ENCODE results near the gene ACKR2. TPM values are rescaled to one million over a fixed set of nuclear protein-coding genes. Genes with fewer than 3 reads are reported as not detected.

ACKR2 gene
- total RNA-seq, 3 donors from 2014 or later, result 1.8 to 15.8 (median 6.9) TPM

DNA sequence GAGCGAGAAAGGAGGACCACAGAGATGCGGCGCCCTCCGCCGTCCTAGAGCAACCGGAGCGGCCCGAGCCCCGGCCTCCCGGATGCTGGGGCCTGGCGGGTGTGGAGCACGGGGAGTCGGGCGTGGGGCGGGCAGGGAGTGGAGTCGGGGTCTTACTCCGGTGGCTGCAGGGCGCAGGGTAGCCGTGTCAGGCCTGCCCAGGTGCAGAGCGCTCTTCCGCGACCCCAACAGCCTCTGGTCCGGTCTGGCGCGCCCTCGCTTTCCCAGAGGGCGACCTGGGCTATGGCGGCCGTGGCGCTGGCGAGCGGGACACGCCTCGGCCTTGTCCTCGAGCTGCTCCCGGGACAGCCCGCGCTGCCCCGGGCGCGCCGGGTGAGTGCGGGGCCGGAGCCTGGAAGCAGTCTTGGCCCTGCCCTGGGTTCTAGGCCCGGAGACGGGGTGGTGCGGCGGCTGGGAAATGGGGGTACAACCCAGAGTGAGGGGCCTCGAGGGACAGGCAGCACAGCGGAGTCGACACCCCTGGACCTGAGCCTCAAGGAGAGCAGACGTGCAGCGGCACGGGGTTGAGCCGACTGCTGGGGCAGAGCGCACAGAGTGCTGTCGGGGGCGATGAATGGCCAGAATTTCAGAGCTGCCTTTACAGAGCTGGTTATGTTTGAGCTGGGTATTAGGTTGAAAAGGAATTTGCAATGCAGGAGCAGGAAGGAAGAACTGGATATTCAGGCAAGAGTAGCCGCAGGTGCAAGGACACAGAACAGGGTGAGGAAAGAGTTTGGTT lies 97.0 kb downstream of the ACKR2 start, which contains the start of gene ZNF662:
Gene ZNF662 (plus strand): TSS at position 73 of the 778 bp plus-strand sequence. CDS start 1,973 bp downstream, outside the sequence.
- Histone ChIP-seq H3K4me1 (peaks cover 0 to 7% of the 10 kb centered on the region in 2 donors), H3K36me3 (peaks cover 5% of the 10 kb centered on the region), H3K27me3 (no peaks in the 10 kb centered on the region), H3K27ac (peak within 1 kb of the TSS; percentile 74 to 94), H3K9me3 (peaks cover 5 to 13% of the 10 kb centered on the region in 2 donors), H3K4me3 (peak within 1 kb of the TSS; percentile 67 to 96 (median 74))
- peak; percentile 27 to 65 for DNase-seq (ENCODE audit: low spot score in 2 of 2)
- TF ChIP-seq POLR2AphosphoS5 (IDR thresholded peaks at IDR 0.05), result no peak
- TF ChIP-seq, protein P1, sequence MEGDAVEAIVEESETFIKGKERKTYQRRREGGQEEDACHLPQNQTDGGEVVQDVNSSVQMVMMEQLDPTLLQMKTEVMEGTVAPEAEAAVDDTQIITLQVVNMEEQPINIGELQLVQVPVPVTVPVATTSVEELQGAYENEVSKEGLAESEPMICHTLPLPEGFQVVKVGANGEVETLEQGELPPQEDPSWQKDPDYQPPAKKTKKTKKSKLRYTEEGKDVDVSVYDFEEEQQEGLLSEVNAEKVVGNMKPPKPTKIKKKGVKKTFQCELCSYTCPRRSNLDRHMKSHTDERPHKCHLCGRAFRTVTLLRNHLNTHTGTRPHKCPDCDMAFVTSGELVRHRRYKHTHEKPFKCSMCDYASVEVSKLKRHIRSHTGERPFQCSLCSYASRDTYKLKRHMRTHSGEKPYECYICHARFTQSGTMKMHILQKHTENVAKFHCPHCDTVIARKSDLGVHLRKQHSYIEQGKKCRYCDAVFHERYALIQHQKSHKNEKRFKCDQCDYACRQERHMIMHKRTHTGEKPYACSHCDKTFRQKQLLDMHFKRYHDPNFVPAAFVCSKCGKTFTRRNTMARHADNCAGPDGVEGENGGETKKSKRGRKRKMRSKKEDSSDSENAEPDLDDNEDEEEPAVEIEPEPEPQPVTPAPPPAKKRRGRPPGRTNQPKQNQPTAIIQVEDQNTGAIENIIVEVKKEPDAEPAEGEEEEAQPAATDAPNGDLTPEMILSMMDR (IDR thresholded peaks at IDR 0.05), result no peak
- TF ChIP-seq POLR2A (IDR thresholded peaks at IDR 0.05), result no peak
- intact Hi-C loops (cut with DNase I; ENCODE audit: low total_unique reads), result no loop called here

DNA sequence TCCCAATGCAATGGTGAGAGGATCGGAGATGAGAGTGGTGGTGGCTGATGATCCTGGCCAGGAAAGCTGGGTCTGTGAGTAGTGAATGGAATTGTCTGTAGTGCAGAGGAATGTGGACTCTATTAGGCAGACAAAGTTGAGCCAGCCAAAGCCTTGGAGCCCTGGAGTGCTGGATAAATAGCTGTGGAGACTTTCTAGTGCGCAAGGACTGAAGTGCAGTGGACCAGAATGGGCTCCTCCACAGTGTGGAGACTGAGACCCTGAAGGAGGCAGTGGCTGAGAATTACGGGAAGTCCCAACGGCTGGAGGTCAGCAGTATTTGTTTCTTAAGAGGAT lies 97.6 kb downstream of the ACKR2 start:
- DNase-seq (ENCODE audit: low spot score in 2 of 2), result no peak
- Histone ChIP-seq H3K27me3 (no peaks in the 10 kb centered on the region), H3K27ac (peak overlapping the region; percentile 74 to 94), H3K9me3 (peaks cover 10 to 19% of the 10 kb centered on the region in 2 donors), H3K4me1 (peaks cover 0 to 7% of the 10 kb centered on the region in 2 donors), H3K4me3 (peak overlapping the region; percentile 67 to 96 (median 74)), H3K36me3 (peaks cover 8% of the 10 kb centered on the region)
- intact Hi-C loops (cut with DNase I; ENCODE audit: low total_unique reads), result no loop called here
- TF ChIP-seq POLR2A (IDR thresholded peaks at IDR 0.05) (no peak), POLR2AphosphoS5 (IDR thresholded peaks at IDR 0.05) (no peak)
- TF ChIP-seq, protein P1 (IDR thresholded peaks at IDR 0.05), result no peak

DNA sequence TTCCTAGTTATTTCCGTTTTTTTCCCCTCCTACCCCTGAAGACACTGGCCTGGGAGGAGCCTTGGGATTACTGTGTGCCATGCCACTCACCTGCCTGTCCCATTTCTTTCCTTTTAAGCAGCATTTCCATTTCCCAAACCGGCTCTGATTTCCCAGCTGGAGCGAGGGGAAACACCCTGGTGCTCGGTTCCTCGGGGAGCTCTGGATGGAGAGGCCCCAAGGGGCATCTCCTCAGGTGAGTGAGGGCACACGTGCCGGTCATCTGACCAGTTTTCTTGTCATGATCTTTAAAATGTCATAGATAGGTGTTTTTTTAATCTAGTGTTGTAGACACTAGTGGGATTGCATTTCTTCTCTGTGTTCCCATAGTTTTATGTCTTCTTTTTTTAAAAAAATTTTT lies 99.4 kb downstream of the ACKR2 start:
- peaks cover 16% of the 10 kb centered on the region for H3K36me3 ChIP-seq
- TF ChIP-seq POLR2A (IDR thresholded peaks at IDR 0.05), result no peak

DNA sequence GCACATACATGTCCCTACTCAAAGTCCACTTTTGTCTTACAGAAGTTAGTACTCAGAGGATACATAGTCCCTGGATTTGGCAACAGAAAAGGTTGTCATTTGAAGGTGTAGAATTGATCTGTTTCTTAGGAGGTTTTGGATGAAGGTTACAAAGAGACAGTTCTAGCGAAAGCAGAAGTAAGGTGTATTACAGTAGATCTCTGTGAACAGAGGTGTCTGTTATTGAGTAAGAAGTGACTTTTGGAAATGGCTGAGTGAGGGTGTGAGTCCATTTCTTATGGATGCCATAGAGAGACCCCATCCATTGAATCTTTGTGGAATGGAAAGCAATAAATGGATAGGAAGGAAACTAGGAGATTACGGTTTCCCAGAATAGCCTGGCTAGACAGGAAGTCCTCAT lies 102.3 kb downstream of the ACKR2 start:
- no peak overlapping the region for H3K4me3 ChIP-seq
- H3K27ac ChIP-seq, result no peak overlapping the region
- H3K36me3 ChIP-seq, result peaks cover 34% of the 10 kb centered on the region
- H3K27me3 ChIP-seq, result no peaks in the 10 kb centered on the region
- DNase-seq (ENCODE audit: low spot score in 2 of 2), result no peak
- H3K9me3 ChIP-seq, result peaks cover 51 to 57% of the 10 kb centered on the region in 2 donors
- TF ChIP-seq POLR2A (IDR thresholded peaks at IDR 0.05) (no peak), POLR2AphosphoS5 (IDR thresholded peaks at IDR 0.05) (no peak)
- TF ChIP-seq, protein P1 (IDR thresholded peaks at IDR 0.05), result no peak
- H3K4me1 ChIP-seq, result peaks cover 0 to 7% of the 10 kb centered on the region in 2 donors
- intact Hi-C loops (cut with DNase I; ENCODE audit: low total_unique reads), result no loop called here

More for the DNA sequence above, 99.4 kb downstream of the ACKR2 start:
- Histone ChIP-seq H3K9me3 (peaks cover 22 to 29% of the 10 kb centered on the region in 2 donors), H3K27me3 (no peaks in the 10 kb centered on the region), H3K4me1 (peaks cover 0 to 7% of the 10 kb centered on the region in 2 donors), H3K4me3 (no peak overlapping the region), H3K27ac (no peak overlapping the region)
- intact Hi-C loops (cut with DNase I; ENCODE audit: low total_unique reads), result no loop called here
- no peak for DNase-seq (ENCODE audit: low spot score in 2 of 2)

DNA sequence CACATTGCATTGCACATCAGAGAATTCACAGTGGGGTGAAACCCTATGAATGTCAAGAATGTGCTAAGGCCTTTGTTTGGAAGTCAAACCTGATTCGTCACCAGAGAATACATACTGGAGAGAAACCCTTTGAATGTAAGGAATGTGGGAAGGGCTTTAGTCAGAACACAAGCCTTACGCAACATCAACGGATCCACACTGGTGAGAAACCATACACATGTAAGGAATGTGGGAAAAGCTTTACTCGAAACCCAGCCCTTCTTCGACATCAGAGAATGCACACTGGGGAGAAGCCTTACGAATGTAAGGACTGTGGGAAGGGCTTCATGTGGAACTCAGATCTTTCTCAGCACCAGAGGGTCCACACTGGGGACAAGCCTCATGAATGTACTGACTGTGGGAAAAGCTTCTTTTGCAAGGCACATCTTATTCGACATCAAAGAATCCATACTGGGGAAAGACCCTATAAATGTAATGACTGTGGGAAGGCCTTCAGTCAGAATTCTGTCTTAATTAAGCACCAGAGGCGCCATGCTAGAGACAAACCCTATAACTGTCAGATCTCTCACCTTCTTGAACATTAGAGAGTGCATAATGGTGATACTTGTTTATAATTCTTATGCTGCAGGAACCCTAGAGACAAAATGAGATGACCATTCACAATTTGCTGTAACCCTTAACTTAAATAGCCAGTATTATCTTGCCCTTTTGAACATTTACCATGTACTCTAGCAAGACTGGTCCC lies 105.7 kb downstream of the ACKR2 start:
- TF ChIP-seq POLR2A (IDR thresholded peaks at IDR 0.05), result no peak
- TF ChIP-seq, protein P1 (IDR thresholded peaks at IDR 0.05), result no peak
- Histone ChIP-seq H3K27me3 (no peaks in the 10 kb centered on the region), H3K4me1 (no peaks in the 10 kb centered on the region), H3K36me3 (peaks cover 34% of the 10 kb centered on the region), H3K27ac (no peak overlapping the region), H3K4me3 (no peak overlapping the region), H3K9me3 (peaks cover 73 to 83% of the 10 kb centered on the region in 2 donors)
- intact Hi-C loops (cut with DNase I; ENCODE audit: low total_unique reads), result no loop called here
- no peak for DNase-seq (ENCODE audit: low spot score in 2 of 2)

Other genes starting within 250 kb of the ACKR2 start
- 10 to 100 TPM; 48.8 to 68.8 (median 61.9) TPM for gene SEC22C, start 227.5 kb upstream of the ACKR2 start, total RNA-seq
- gene SS18L2, start 218.6 kb upstream of the ACKR2 start, total RNA-seq, result 10 to 100 TPM; 19.8 to 29.5 (median 23.7) TPM
- 100 to 1,000 TPM; 132 to 214 (median 175) TPM for gene NKTR, start 208.8 kb upstream of the ACKR2 start, total RNA-seq
- 10 to 100 TPM; 18.0 to 61.8 (median 45.2) TPM for gene ZBTB47, start 155.7 kb upstream of the ACKR2 start, total RNA-seq
- not detected for gene KLHL40, start 123.9 kb upstream of the ACKR2 start, total RNA-seq
- 1 to 10 TPM in 1 of 3 donors, under 1 TPM in 1, not detected in 1; 0.32 to 1.6 TPM for gene HHATL, start 106.6 kb upstream of the ACKR2 start, total RNA-seq
- 1 to 10 TPM; 2.3 to 2.9 (median 2.9) TPM for gene CCDC13, start 36.2 kb upstream of the ACKR2 start, total RNA-seq
- gene HIGD1A, start 5.0 kb upstream of the ACKR2 start, total RNA-seq, result 100 to 1,000 TPM; 131 to 185 (median 148) TPM
- gene CYP8B1, start 66.4 kb downstream of the ACKR2 start, total RNA-seq, result not detected
- gene ZNF662, start 96.7 kb downstream of the ACKR2 start, total RNA-seq, result 10 to 100 TPM in 2 of 3 donors, 1 to 10 TPM in 1; 8.2 to 17.4 (median 13.8) TPM
- 10 to 100 TPM; 10.1 to 22.6 (median 20.5) TPM for gene GASK1A, start 169.9 kb downstream of the ACKR2 start, total RNA-seq